Sigmoid colon (tissue), 4 donors: ENCODE data around the gene FAM131C.

Experiments
- POLR2A ChIP-seq, 2 donors: fragments of 450-650 bp; IDR thresholded peaks; one replicate each; pipeline ENCODE4 v1.6.1; 2016; ENCODE audit warnings: antibody characterized with exemption in 2 of 2, mild to moderate bottlenecking in 2 of 2, moderate library complexity in 2 of 2
- POLR2AphosphoS5 ChIP-seq, 4 donors: sonication (generic); formaldehyde crosslinking; IDR thresholded peaks; one replicate each; pipeline ENCODE4 v1.6.1; 2017; ENCODE audit warnings: antibody characterized with exemption in 4 of 4

DNA sequence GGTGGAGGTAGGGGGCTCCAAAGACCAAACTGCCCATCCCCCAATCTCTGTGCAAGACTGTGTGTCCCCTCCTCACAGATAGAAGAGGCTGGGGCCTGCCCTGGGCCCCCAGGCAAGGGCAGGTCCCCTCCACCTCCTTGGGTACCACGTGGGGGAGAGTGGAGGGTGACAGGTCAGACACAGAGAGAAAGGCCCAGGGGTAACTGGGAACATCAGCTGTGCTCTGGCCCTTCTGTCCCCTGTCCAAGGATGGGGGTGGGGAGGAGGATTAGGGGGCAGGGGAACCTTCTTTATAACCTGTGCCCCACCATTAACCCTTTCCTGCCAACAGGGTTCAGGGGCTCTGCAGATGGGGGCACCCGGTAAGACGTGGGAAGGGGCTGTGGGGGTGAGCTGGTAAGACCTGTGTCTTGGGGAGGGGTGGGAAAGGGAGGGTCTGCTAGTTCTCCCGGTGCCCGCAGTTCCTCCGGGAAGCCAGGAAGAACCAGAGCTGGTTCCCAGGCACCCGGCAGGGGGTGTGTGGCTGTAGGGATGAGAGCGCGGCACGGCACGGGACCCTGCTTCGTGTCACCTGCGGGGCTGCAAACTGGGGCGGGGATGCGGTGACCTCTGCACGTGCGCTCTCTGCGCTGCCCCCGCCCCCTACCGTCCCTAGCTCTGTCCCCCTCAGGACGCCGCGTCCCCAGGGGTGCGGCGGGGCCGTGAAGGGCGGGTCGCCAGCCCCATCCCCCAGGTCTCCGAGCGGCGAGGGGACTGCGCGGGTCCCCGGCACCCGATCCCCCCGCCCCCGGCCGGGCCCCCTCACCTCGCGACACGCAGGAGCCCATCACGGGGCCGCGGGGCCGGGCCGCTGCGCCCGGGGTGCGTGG, 601 bp downstream of the FAM131C start:
- TF ChIP-seq POLR2A (IDR thresholded peaks at IDR 0.05) (no peak), POLR2AphosphoS5 (IDR thresholded peaks at IDR 0.05) (no peak)
